Measurements from ENCODE around the gene OLFML1. TPM values are rescaled to one million over a fixed set of nuclear protein-coding genes. Genes with fewer than 3 reads are reported as not detected.

The OLFML1 gene
- total RNA-seq, 3 donors from 2014 or later: 4.6 to 11.9 (median 4.6) TPM

DNA sequence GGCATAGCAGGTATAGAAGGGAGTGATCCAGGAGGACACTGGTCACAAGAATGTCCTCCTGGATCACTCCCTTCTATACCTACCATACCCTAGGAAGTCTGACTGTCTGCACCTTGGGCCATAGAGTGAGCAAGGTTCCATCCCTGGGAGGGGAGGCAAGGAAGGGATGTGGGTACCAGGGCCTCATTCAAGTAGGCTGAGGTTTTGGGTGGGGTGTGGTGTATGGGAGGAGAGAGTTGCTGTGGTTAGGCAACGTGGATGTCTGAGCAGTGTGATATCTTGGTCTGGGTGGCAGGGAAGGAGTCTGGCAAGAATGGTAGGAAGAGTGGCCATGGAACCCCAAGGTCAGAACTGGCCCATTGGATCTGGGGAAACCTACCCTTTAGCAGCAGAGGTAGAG is 41.7 kb downstream of the OLFML1 start:
- H3K36me3 ChIP-seq: no peaks in the 10 kb centered on the region
- H3K27ac ChIP-seq: no peak overlapping the region
- TF ChIP-seq POLR2A (IDR thresholded peaks at IDR 0.05) (no peak), POLR2AphosphoS5 (IDR thresholded peaks at IDR 0.05) (no peak)
- TF ChIP-seq, protein P1, sequence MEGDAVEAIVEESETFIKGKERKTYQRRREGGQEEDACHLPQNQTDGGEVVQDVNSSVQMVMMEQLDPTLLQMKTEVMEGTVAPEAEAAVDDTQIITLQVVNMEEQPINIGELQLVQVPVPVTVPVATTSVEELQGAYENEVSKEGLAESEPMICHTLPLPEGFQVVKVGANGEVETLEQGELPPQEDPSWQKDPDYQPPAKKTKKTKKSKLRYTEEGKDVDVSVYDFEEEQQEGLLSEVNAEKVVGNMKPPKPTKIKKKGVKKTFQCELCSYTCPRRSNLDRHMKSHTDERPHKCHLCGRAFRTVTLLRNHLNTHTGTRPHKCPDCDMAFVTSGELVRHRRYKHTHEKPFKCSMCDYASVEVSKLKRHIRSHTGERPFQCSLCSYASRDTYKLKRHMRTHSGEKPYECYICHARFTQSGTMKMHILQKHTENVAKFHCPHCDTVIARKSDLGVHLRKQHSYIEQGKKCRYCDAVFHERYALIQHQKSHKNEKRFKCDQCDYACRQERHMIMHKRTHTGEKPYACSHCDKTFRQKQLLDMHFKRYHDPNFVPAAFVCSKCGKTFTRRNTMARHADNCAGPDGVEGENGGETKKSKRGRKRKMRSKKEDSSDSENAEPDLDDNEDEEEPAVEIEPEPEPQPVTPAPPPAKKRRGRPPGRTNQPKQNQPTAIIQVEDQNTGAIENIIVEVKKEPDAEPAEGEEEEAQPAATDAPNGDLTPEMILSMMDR (IDR thresholded peaks at IDR 0.05): no peak
- DNase-seq (ENCODE audit: low spot score in 2 of 2): no peak
- intact Hi-C loops (cut with DNase I; ENCODE audit: low total_unique reads): no loop called here
- H3K27me3 ChIP-seq: no peaks in the 10 kb centered on the region
- H3K4me3 ChIP-seq: no peak overlapping the region
- H3K9me3 ChIP-seq: no peaks in the 10 kb centered on the region
- H3K4me1 ChIP-seq: no peaks in the 10 kb centered on the region

DNA sequence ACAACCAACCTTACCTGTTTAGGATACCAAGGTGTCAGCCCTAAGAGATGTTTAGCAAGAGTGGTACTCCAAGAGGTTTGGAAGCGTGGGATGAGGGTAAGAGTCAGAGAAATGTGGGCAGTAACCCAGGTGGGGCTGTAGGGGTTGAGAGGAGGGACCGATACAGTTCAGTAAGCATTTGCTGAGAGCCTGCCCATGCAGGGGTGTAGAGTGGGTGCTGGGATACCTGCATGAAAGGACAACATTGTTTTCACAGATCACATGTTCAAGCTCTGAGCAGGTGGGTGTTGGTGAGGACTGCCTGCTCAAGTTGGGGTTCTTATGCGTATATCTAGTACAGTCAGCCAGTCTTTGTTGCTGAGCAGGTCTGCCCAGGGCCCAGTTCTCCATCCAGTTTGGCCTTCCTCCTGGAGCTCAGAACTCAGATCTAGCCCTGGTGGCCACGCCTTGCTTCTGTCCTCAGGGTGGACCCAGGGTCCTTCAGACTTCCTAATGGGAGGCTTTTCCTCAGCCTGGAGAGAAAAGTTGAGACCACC is 43.3 kb downstream of the OLFML1 start:
- no peak for DNase-seq (ENCODE audit: low spot score in 2 of 2)
- no peaks in the 10 kb centered on the region for H3K27me3 ChIP-seq
- intact Hi-C loops (cut with DNase I; ENCODE audit: low total_unique reads): no loop called here
- no peaks in the 10 kb centered on the region for H3K9me3 ChIP-seq
- no peaks in the 10 kb centered on the region for H3K36me3 ChIP-seq
- H3K4me1 ChIP-seq: no peaks in the 10 kb centered on the region
- no peak overlapping the region for H3K27ac ChIP-seq
- TF ChIP-seq POLR2AphosphoS5 (IDR thresholded peaks at IDR 0.05): no peak
- no peak for TF ChIP-seq POLR2A (IDR thresholded peaks at IDR 0.05)
- TF ChIP-seq, protein P1 (IDR thresholded peaks at IDR 0.05): no peak
- H3K4me3 ChIP-seq: no peak overlapping the region

DNA sequence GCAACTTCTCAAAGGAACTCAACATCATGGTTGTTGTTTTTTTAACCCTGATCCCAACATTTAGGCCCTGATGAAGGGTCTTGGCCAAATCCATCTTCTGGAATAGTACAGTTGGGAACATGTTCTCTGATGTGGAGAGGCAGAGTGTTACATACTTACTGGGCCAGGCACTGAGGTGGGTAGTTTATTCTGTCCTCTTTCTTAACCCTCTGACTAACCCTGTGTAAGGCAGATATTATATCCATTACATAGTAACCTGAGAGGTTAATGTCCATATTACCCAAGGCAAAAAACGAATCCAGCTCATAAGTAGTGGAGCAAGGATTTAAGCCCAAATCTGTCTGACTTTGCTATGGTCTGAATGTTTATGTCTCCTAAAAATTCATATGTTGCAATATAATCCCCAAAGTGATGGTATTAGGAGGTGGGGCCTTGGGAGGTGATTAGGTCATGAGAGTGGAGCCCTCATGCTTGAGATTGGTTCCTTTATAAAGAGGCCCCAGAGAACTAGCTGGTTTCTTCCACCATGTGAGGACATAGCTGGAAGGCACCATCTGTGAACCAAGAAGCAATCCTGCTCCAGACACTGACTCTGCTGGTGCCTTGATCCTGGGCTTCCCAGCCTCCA is 44.8 kb downstream of the OLFML1 start:
- no peaks in the 10 kb centered on the region for H3K27me3 ChIP-seq
- DNase-seq (ENCODE audit: low spot score in 2 of 2): no peak
- intact Hi-C loops (cut with DNase I; ENCODE audit: low total_unique reads): no loop called here
- no peak overlapping the region for H3K27ac ChIP-seq
- H3K36me3 ChIP-seq: no peaks in the 10 kb centered on the region
- no peak overlapping the region for H3K4me3 ChIP-seq
- TF ChIP-seq POLR2A (IDR thresholded peaks at IDR 0.05) (no peak), POLR2AphosphoS5 (IDR thresholded peaks at IDR 0.05) (no peak)
- TF ChIP-seq, protein P1 (IDR thresholded peaks at IDR 0.05): no peak
- H3K9me3 ChIP-seq: no peaks in the 10 kb centered on the region
- H3K4me1 ChIP-seq: no peaks in the 10 kb centered on the region

DNA sequence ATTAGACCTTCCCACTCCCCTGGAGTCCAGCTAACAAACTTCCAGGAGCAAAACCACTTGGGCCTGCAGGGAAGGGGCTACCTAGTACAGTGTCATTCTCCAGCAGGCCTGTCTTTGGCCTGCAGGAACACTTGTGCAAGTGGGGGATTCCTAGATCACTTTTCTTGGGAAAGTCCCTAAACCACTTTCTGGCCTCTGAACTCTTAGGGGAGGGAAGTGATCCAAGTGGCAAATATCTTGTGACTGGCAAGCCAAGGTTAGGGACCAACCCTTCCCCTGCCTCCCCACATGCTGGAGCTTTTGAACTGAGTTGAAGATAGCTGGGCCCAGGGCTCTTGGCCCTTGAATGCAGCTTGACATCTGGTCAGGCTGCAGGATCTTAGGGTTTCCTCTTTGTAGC is 45.7 kb downstream of the OLFML1 start:
- no peaks in the 10 kb centered on the region for H3K36me3 ChIP-seq
- no peaks in the 10 kb centered on the region for H3K9me3 ChIP-seq
- no peak overlapping the region for H3K27ac ChIP-seq
- no peak for DNase-seq (ENCODE audit: low spot score in 2 of 2)
- intact Hi-C loops (cut with DNase I; ENCODE audit: low total_unique reads): no loop called here
- H3K4me1 ChIP-seq: no peaks in the 10 kb centered on the region
- no peak overlapping the region for H3K4me3 ChIP-seq
- TF ChIP-seq, protein P1 (IDR thresholded peaks at IDR 0.05): no peak
- no peak for TF ChIP-seq POLR2A (IDR thresholded peaks at IDR 0.05)
- TF ChIP-seq POLR2AphosphoS5 (IDR thresholded peaks at IDR 0.05): no peak
- no peaks in the 10 kb centered on the region for H3K27me3 ChIP-seq

DNA sequence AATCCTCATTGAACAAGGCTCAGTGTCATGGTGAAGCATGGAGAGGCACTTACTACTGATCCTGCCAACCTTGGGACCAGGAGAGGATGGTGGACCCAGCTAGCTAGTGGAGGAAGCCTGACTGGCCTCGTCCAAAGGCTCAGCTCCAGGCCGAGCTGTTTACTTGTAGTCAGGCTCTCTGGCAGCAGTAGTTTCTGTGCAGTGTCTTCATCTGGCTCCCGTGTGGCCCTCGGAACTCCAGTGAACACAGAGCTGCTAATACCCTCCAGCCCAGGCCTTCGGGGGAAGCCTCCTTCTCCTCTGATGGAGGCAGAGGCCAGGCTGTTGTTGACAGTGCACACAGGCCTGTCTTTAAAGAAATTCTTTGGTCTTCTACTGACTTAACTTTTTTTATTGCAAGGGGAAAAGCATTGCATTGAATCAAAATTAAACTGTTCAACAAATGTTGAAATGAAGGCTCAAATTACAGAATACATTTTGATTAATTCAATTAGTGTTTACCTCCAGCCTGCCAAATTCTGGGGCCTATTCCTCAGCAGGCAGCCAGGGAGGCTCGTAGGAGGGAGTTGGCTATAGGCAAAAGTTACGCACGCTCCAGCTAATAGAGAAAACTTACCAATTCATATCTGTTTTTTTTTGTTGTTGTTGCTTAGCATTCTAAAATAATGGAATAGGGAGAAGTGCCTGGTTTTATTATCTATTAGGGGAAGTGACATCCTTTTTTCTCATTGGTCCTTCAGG is 47.3 kb downstream of the OLFML1 start:
- no peak for DNase-seq (ENCODE audit: low spot score in 2 of 2)
- Histone ChIP-seq H3K4me3 (no peak overlapping the region), H3K4me1 (no peaks in the 10 kb centered on the region), H3K9me3 (no peaks in the 10 kb centered on the region), H3K27ac (no peak overlapping the region), H3K36me3 (no peaks in the 10 kb centered on the region), H3K27me3 (no peaks in the 10 kb centered on the region)
- no peak for TF ChIP-seq POLR2A (IDR thresholded peaks at IDR 0.05)
- no peak for TF ChIP-seq POLR2AphosphoS5 (IDR thresholded peaks at IDR 0.05)
- TF ChIP-seq, protein P1 (IDR thresholded peaks at IDR 0.05): no peak
- intact Hi-C loops (cut with DNase I; ENCODE audit: low total_unique reads): no loop called here

Measured in breast epithelium (tissue), 4 donors.